H9 (cell line): ENCODE data around the gene PTDSS2. TPM values are rescaled to one million over a fixed set of nuclear protein-coding genes. Genes with fewer than 3 reads are reported as not detected.

ENCODE experiments used
- DNase-seq: peaks from one replicate; pipeline ENCODE4 v3.0.0-alpha.2; 2017
- H2AFZ ChIP-seq: one replicate; pipeline ENCODE4 v1.6.1; 2013; ENCODE audit warnings: mild to moderate bottlenecking, low read length, control low read depth, moderate library complexity
- H2AK5ac ChIP-seq: 2 replicates; pipeline ENCODE4 v1.6.1; 2013; ENCODE audit warnings: low read length, control low read depth, mixed read lengths; ENCODE audit not compliant: insufficient read length
- H2BK120ac ChIP-seq: one replicate; pipeline ENCODE4 v1.6.1; 2013; ENCODE audit warnings: low read depth, mild to moderate bottlenecking, low read length, control low read depth, inconsistent platforms; ENCODE audit not compliant: poor library complexity, severe bottlenecking
- H2BK12ac ChIP-seq: 2 replicates; pipeline ENCODE4 v1.6.1; 2013; ENCODE audit warnings: low read length, control low read depth, mixed read lengths, low read depth; ENCODE audit not compliant: insufficient read length
- H2BK15ac ChIP-seq: 2 replicates; pipeline ENCODE4 v1.6.1; 2013; ENCODE audit warnings: low read depth, low read length, control low read depth
- H2BK20ac ChIP-seq: one replicate; pipeline ENCODE4 v1.6.1; 2013; ENCODE audit warnings: low read depth, mild to moderate bottlenecking, low read length, control low read depth, inconsistent platforms; ENCODE audit not compliant: poor library complexity, severe bottlenecking
- H2BK5ac ChIP-seq: 2 replicates; pipeline ENCODE4 v1.6.1; 2013; ENCODE audit warnings: low read length, control low read depth, mixed read lengths; ENCODE audit not compliant: insufficient read length
- H3K14ac ChIP-seq: 2 replicates; pipeline ENCODE4 v1.6.1; 2013; ENCODE audit warnings: low read length, control low read depth; ENCODE audit not compliant: insufficient read depth
- H3K18ac ChIP-seq: 2 replicates; pipeline ENCODE4 v1.6.1; 2013; ENCODE audit warnings: low read depth, mild to moderate bottlenecking, mixed read lengths, low read length, control low read depth; ENCODE audit not compliant: insufficient read length
- H3K23ac ChIP-seq: 2 replicates; pipeline ENCODE4 v1.6.1; 2013; ENCODE audit warnings: low read length, control low read depth, mixed read lengths, low read depth; ENCODE audit not compliant: insufficient read length
- H3K23me2 ChIP-seq: 2 replicates; pipeline ENCODE4 v1.6.1; 2013; ENCODE audit warnings: low read depth, mild to moderate bottlenecking, mixed read lengths, low read length, control low read depth; ENCODE audit not compliant: insufficient read length, poor library complexity, severe bottlenecking
- H3K27ac ChIP-seq: 2 replicates; pipeline ENCODE4 v1.5.1; 2013; ENCODE audit warnings: low read length, control low read depth, mixed read lengths, low read depth; ENCODE audit not compliant: insufficient read length
- H3K27me3 ChIP-seq: 2 replicates; pipeline ENCODE4 v1.6.1; 2013; ENCODE audit warnings: low read length, control low read depth, inconsistent platforms; ENCODE audit not compliant: insufficient read depth
- H3K4ac ChIP-seq: 2 replicates; pipeline ENCODE4 v1.6.1; 2013; ENCODE audit warnings: low read depth, mild to moderate bottlenecking, control low read depth, inconsistent platforms, low read length, moderate library complexity
- H3K4me1 ChIP-seq: 2 replicates; pipeline ENCODE4 v1.6.1; 2013; ENCODE audit warnings: low read length, control low read depth, inconsistent platforms; ENCODE audit not compliant: insufficient read depth
- H3K4me2 ChIP-seq: 2 replicates; pipeline ENCODE4 v1.6.1; 2013; ENCODE audit warnings: low read length, control low read depth, mixed read lengths; ENCODE audit not compliant: insufficient read length, insufficient read depth
- H3K56ac ChIP-seq: 2 replicates; pipeline ENCODE4 v1.6.1; 2013; ENCODE audit warnings: low read depth, mild to moderate bottlenecking, mixed read lengths, low read length, control low read depth; ENCODE audit not compliant: insufficient read length
- H3K79me1 ChIP-seq: 2 replicates; pipeline ENCODE4 v1.6.1; 2013; ENCODE audit warnings: low read depth, mild to moderate bottlenecking, moderate library complexity, low read length, control low read depth, inconsistent platforms; ENCODE audit not compliant: insufficient read depth, poor library complexity, severe bottlenecking
- H3K79me2 ChIP-seq: 2 replicates; pipeline ENCODE4 v1.6.1; 2013; ENCODE audit warnings: low read length, control low read depth, inconsistent platforms; ENCODE audit not compliant: insufficient read depth
- H3K9ac ChIP-seq: 2 replicates; pipeline ENCODE4 v1.6.1; 2013; ENCODE audit warnings: low read length, control low read depth, mixed read lengths; ENCODE audit not compliant: insufficient read length; ENCODE audit errors: extremely low read depth
- H3K9me3 ChIP-seq: one replicate; pipeline ENCODE4 v1.6.1; 2013; ENCODE audit warnings: low read depth, low read length, inconsistent platforms; ENCODE audit not compliant: control insufficient read depth
- H3T11ph ChIP-seq: one replicate; pipeline ENCODE4 v1.6.1; 2013; ENCODE audit warnings: mild to moderate bottlenecking, low read length, control low read depth, inconsistent platforms
- H4K20me1 ChIP-seq: one replicate; pipeline ENCODE4 v1.6.1; 2013; ENCODE audit not compliant: control insufficient read depth, insufficient read length, insufficient read depth
- H4K5ac ChIP-seq: 2 replicates; pipeline ENCODE4 v1.6.1; 2013; ENCODE audit warnings: low read depth, mild to moderate bottlenecking, mixed read lengths, low read length, control low read depth; ENCODE audit not compliant: insufficient read length
- H4K8ac ChIP-seq: replicated peaks from 2 replicates; pipeline ENCODE4 v1.6.1; 2013; ENCODE audit warnings: low read length, control low read depth, mixed read lengths, low read depth; ENCODE audit not compliant: insufficient read length
- H4K91ac ChIP-seq: 2 replicates; pipeline ENCODE4 v1.6.1; 2013; ENCODE audit warnings: low read depth, mild to moderate bottlenecking, moderate library complexity, mixed read lengths, low read length, control low read depth; ENCODE audit not compliant: insufficient read length
- H3K27ac Mint-ChIP-seq, 3 experiments: 2 replicates in 2 of 3; 3 replicates in 1 of 3; pipeline ENCODE4 v1.8.0; 2020 to 2021; ENCODE audit warnings: mixed read lengths in 3 of 3, mild to moderate bottlenecking in 1 of 3, moderate library complexity in 1 of 3
- H3K27me3 Mint-ChIP-seq: 2 replicates; pipeline ENCODE4 v1.8.0; 2021; ENCODE audit warnings: low read depth, mild to moderate bottlenecking, moderate library complexity, mixed read lengths
- H3K36me3 Mint-ChIP-seq, 3 experiments: 2 replicates in 2 of 3; 3 replicates in 1 of 3; pipeline ENCODE4 v1.8.0; 2020 to 2021; ENCODE audit warnings: low read depth in 3 of 3, mixed read lengths in 3 of 3; ENCODE audit not compliant: insufficient read depth in 1 of 3
- H3K4me1 Mint-ChIP-seq, 2 experiments: 2 replicates each; pipeline ENCODE4 v1.8.0; 2020; ENCODE audit warnings: mixed read lengths in 2 of 2
- H3K4me3 Mint-ChIP-seq, 2 experiments: 2 replicates in 1 of 2; 3 replicates in 1 of 2; pipeline ENCODE4 v1.8.0; 2020 to 2021; ENCODE audit warnings: mild to moderate bottlenecking in 2 of 2, mixed read lengths in 2 of 2, moderate library complexity in 1 of 2
- H3K9me3 Mint-ChIP-seq, 2 experiments: 2 replicates in 1 of 2; 3 replicates in 1 of 2; pipeline ENCODE4 v1.8.0; 2020; ENCODE audit warnings: mild to moderate bottlenecking in 2 of 2, mixed read lengths in 2 of 2, moderate library complexity in 1 of 2
- WGBS: extraction: QIAGEN DNeasy Blood & Tissue Kit; methylation state at CpG from one replicate; pipeline ENCODE4 v1.1.7; 2013; ENCODE audit warnings: missing lambda C conversion rate, low lambda C conversion rate, mixed read lengths; ENCODE audit not compliant: insufficient read length; ENCODE audit errors: extremely low coverage; 5-methylcytosine and 5-hydroxymethylcytosine counted together
- total RNA-seq: library from RNA; stranded (reverse); gene quantifications from 2 replicates; pipeline ENCODE4 v1.2.1, GENCODE V29; 2021
- TF ChIP-seq, protein P1 (sequence below): fragments of 200-600 bp; sonication (generic); conservative IDR thresholded peaks from 3 replicates; pipeline ENCODE4 v1.8.0; 2021; ENCODE audit warnings: antibody characterized with exemption, mild to moderate bottlenecking

The PTDSS2 gene
- total RNA-seq, 1 experiment from 2014 or later, result 55.3 TPM

GRCh38 chr11:520428-521176 is 70.5 kb downstream of the PTDSS2 start:
- H3K9ac ChIP-seq, result no peak overlapping the region
- H3K56ac ChIP-seq, result no peak overlapping the region
- H3T11ph ChIP-seq, result no peak overlapping the region
- H3K27me3 ChIP-seq, result no peaks in the 10 kb centered on the region
- Mint-ChIP-seq H3K4me1 (peaks cover 3 to 4% of the 10 kb centered on the region in 2 experiments; a peak in 3 of 4 replicates), H3K36me3 (peaks cover 16 to 27% (median 18%) of the 10 kb centered on the region in 3 experiments), H3K4me3 (no peak overlapping the region), H3K9me3 (peaks cover 39 to 47% of the 10 kb centered on the region in 2 experiments), H3K27ac (peak overlapping the region in 1 of 3 experiments; percentile 82; a peak in 1 of 7 replicates), H3K27me3 (peaks cover 10% of the 10 kb centered on the region)
- H3K79me2 ChIP-seq, result no peaks in the 10 kb centered on the region
- H2BK20ac ChIP-seq, result no peak overlapping the region
- no peaks in the 10 kb centered on the region for H3K9me3 ChIP-seq
- no CpG with 5 or more reads among the region's 39 CpGs for WGBS
- H2BK15ac ChIP-seq, result no peak overlapping the region
- H2BK120ac ChIP-seq, result no peak overlapping the region
- H3K27ac ChIP-seq, result no peak overlapping the region
- H4K8ac ChIP-seq, result no peak overlapping the region
- no peaks in the 10 kb centered on the region for H4K20me1 ChIP-seq
- H3K4me1 ChIP-seq, result no peaks in the 10 kb centered on the region
- no peaks in the 10 kb centered on the region for H3K79me1 ChIP-seq
- no peak overlapping the region for H3K18ac ChIP-seq
- H3K4ac ChIP-seq, result no peak overlapping the region
- no peak overlapping the region for H3K4me2 ChIP-seq
- no peak overlapping the region for H2BK5ac ChIP-seq
- H2AK5ac ChIP-seq, result no peak overlapping the region
- H3K23ac ChIP-seq, result no peak overlapping the region
- H4K5ac ChIP-seq, result no peak overlapping the region
- peaks cover 3% of the 10 kb centered on the region for H3K23me2 ChIP-seq
- peak; percentile 33 for DNase-seq
- H2BK12ac ChIP-seq, result no peak overlapping the region
- no peak overlapping the region for H4K91ac ChIP-seq
- H3K14ac ChIP-seq, result no peak overlapping the region
- no peak overlapping the region for H2AFZ ChIP-seq
- TF ChIP-seq, protein P1, sequence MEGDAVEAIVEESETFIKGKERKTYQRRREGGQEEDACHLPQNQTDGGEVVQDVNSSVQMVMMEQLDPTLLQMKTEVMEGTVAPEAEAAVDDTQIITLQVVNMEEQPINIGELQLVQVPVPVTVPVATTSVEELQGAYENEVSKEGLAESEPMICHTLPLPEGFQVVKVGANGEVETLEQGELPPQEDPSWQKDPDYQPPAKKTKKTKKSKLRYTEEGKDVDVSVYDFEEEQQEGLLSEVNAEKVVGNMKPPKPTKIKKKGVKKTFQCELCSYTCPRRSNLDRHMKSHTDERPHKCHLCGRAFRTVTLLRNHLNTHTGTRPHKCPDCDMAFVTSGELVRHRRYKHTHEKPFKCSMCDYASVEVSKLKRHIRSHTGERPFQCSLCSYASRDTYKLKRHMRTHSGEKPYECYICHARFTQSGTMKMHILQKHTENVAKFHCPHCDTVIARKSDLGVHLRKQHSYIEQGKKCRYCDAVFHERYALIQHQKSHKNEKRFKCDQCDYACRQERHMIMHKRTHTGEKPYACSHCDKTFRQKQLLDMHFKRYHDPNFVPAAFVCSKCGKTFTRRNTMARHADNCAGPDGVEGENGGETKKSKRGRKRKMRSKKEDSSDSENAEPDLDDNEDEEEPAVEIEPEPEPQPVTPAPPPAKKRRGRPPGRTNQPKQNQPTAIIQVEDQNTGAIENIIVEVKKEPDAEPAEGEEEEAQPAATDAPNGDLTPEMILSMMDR, result peak; percentile 57; the same call in 2 of the 3 replicates
